ENCODE measurements around the gene NPDC1. TPM values are rescaled to one million over a fixed set of nuclear protein-coding genes. Genes with fewer than 3 reads are reported as not detected.
"Not testable (repeated sequence)": the region's sequence is repeated elsewhere in the genome, so short reads cannot be mapped to it uniquely, and the experiment has no call there.

NPDC1 gene
- total RNA-seq, 1 donor = 23.8 TPM

- H3K4me3 ChIP-seq (ENCODE audit: low read depth, low read length) = no peak overlapping the region
- DNase-seq (ENCODE audit: low read depth) = peak; percentile 47
- TF ChIP-seq CTCF (IDR thresholded peaks at IDR 0.05; ENCODE audit: insufficient read depth, low read length) = peak; percentile 99
Measured at GRCh38 chr9:137064027-137064879, 18.3 kb upstream of the NPDC1 start.

- no peak overlapping the region for H3K4me3 ChIP-seq (ENCODE audit: low read depth, low read length)
- no peak for DNase-seq (ENCODE audit: low read depth)
- no peak for TF ChIP-seq CTCF (IDR thresholded peaks at IDR 0.05; ENCODE audit: insufficient read depth, low read length)
Measured at GRCh38 chr9:137063311-137064026, 17.5 kb upstream of the NPDC1 start.

GRCh38 chr9:137062798-137063197 is 16.8 kb upstream of the NPDC1 start:
- H3K4me3 ChIP-seq (ENCODE audit: low read depth, low read length); DNase-seq (ENCODE audit: low read depth): not testable (repeated sequence)

- H3K4me3 ChIP-seq (ENCODE audit: low read depth, low read length) = no peak overlapping the region
- no peak for TF ChIP-seq CTCF (IDR thresholded peaks at IDR 0.05; ENCODE audit: insufficient read depth, low read length)
- DNase-seq (ENCODE audit: low read depth) = no peak
Measured at GRCh38 chr9:137062384-137062783, 16.4 kb upstream of the NPDC1 start.

GRCh38 chr9:137058521-137059234 is 12.7 kb upstream of the NPDC1 start:
- TF ChIP-seq CTCF (IDR thresholded peaks at IDR 0.05; ENCODE audit: insufficient read depth, low read length) = no peak
- H3K4me3 ChIP-seq (ENCODE audit: low read depth, low read length) = no peak overlapping the region
- DNase-seq (ENCODE audit: low read depth) = no peak

- H3K4me3 ChIP-seq (ENCODE audit: low read depth, low read length) = no peak overlapping the region
- TF ChIP-seq CTCF (IDR thresholded peaks at IDR 0.05; ENCODE audit: insufficient read depth, low read length) = no peak
- peak; percentile 45 for DNase-seq (ENCODE audit: low read depth)
Measured at GRCh38 chr9:137057545-137057944, 11.6 kb upstream of the NPDC1 start.

Measured in fibroblast of the aortic adventitia (primary cell).